HepG2 (cell line): Measurements from ENCODE around the gene SLC19A1. TPM values are rescaled to one million over a fixed set of nuclear protein-coding genes. Genes with fewer than 3 reads are reported as not detected.

Experiments
- AFF4 ChIP-seq: sonication (generic); formaldehyde crosslinking; IDR thresholded peaks from 2 replicates; pipeline ENCODE4 v1.4.0; 2020; ENCODE audit warnings: missing genetic modification reagents
- BORCS8-MEF2B ChIP-seq: sonication (generic); formaldehyde crosslinking; IDR thresholded peaks from 2 replicates; pipeline ENCODE4 v1.8.0; 2022; ENCODE audit warnings: mild to moderate bottlenecking, missing genetic modification reagents
- CBFB ChIP-seq: sonication (generic); formaldehyde crosslinking; IDR thresholded peaks from 2 replicates; pipeline ENCODE4 v1.4.0; 2020; ENCODE audit warnings: missing genetic modification reagents
- CENPT ChIP-seq: sonication (generic); formaldehyde crosslinking; IDR thresholded peaks from 2 replicates; pipeline ENCODE4 v1.8.0; 2022; ENCODE audit warnings: low read depth, mild to moderate bottlenecking, moderate library complexity, missing genetic modification reagents
- E2F2 ChIP-seq: sonication (generic); formaldehyde crosslinking; IDR thresholded peaks from 2 replicates; pipeline ENCODE4 v1.4.0; 2020; ENCODE audit warnings: missing genetic modification reagents, borderline replicate concordance
- HINFP ChIP-seq: sonication (generic); formaldehyde crosslinking; IDR thresholded peaks from 2 replicates; pipeline ENCODE4 v1.4.0; 2020; ENCODE audit warnings: low read depth, mild to moderate bottlenecking, missing genetic modification reagents
- HMG20B ChIP-seq: conservative IDR thresholded peaks from 2 replicates; pipeline ENCODE4 v1.6.1; 2016; ENCODE audit warnings: missing genetic modification reagents, missing compliant biosample characterization
- IKZF1 ChIP-seq: fragments of 450-650 bp; IDR thresholded peaks from 2 replicates; pipeline ENCODE4 v1.7.1; 2016
- NFE2 ChIP-seq: sonication (generic); formaldehyde crosslinking; IDR thresholded peaks from 2 replicates; pipeline ENCODE4 v1.4.0; 2020; ENCODE audit warnings: missing genetic modification reagents
- NFIC ChIP-seq: IDR thresholded peaks from 2 replicates; pipeline ENCODE4 v1.6.1; 2012; ENCODE audit warnings: mild to moderate bottlenecking, low read length, inconsistent platforms
- PRDM10 ChIP-seq: sonication (generic); formaldehyde crosslinking; IDR thresholded peaks from 2 replicates; pipeline ENCODE4 v1.4.0; 2020; ENCODE audit warnings: low read depth, missing genetic modification reagents
- PRPF4 ChIP-seq: fragments of 200-400 bp; formaldehyde crosslinking; IDR thresholded peaks from 2 replicates; pipeline ENCODE4 v1.6.1; 2016; ENCODE audit warnings: low read length, low read depth; ENCODE audit not compliant: poor library complexity, severe bottlenecking
- THRA ChIP-seq: sonication (generic); formaldehyde crosslinking; IDR thresholded peaks from 2 replicates; pipeline ENCODE4 v1.4.0; 2020; ENCODE audit warnings: missing genetic modification reagents, borderline replicate concordance
- XRCC5 ChIP-seq: fragments of 200-400 bp; formaldehyde crosslinking; optimal IDR thresholded peaks from 2 replicates; pipeline ENCODE3; 2017; ENCODE audit warnings: mild to moderate bottlenecking, low read length
- YY1 ChIP-seq: IDR thresholded peaks from 2 replicates; pipeline ENCODE4 v1.6.1; 2011; ENCODE audit warnings: low read length, low read depth, moderate library complexity, mild to moderate bottlenecking; ENCODE audit not compliant: insufficient read depth, insufficient replicate concordance
- ZFP1 ChIP-seq: IDR thresholded peaks from 2 replicates; pipeline ENCODE4 v1.6.1; 2016
- ZNF121 ChIP-seq: sonication (generic); formaldehyde crosslinking; IDR thresholded peaks from 2 replicates; pipeline ENCODE4 v1.5.0; 2020; ENCODE audit warnings: mild to moderate bottlenecking, missing genetic modification reagents
- ZNF850 ChIP-seq: sonication (generic); formaldehyde crosslinking; conservative IDR thresholded peaks from 2 replicates; pipeline ENCODE4 v1.9.0; 2021; ENCODE audit warnings: mild to moderate bottlenecking, missing genetic modification reagents
- polyA plus RNA-seq, 8 experiments: library from polyadenylated mRNA; depleted of rRNA in 3 of 8; stranded (reverse) in 7 of 8; unstranded in 1 of 8; fragments of >200 nt; fragmentation: Illumina TruSeq in 4 of 8; extraction: Trizol in 4 of 8; gene quantifications; 2 replicates each; pipeline versions ENCODE4 v1.2.1 to v1.2.3, GENCODE V29; 2011 to 2016; ENCODE audit warnings: low read depth in 4 of 8, missing spikeins in 1 of 8, mixed read lengths in 1 of 8; ENCODE audit not compliant: insufficient read depth in 1 of 8
- total RNA-seq, 5 experiments: library from RNA; depleted of rRNA; stranded (reverse); fragments of >200 nt; fragmentation: Illumina TruSeq; extraction: Trizol; gene quantifications; 2 replicates each; pipeline ENCODE4 v1.2.3, GENCODE V29; 2016; ENCODE audit warnings: low read depth in 1 of 5

Gene SLC19A1
- total and polyA plus RNA-seq, 2 of the 13 experiments (the other 11 are each of a cell fraction or from before 2014, with no cell fraction given): 21.8 to 23.0 TPM

DNA sequence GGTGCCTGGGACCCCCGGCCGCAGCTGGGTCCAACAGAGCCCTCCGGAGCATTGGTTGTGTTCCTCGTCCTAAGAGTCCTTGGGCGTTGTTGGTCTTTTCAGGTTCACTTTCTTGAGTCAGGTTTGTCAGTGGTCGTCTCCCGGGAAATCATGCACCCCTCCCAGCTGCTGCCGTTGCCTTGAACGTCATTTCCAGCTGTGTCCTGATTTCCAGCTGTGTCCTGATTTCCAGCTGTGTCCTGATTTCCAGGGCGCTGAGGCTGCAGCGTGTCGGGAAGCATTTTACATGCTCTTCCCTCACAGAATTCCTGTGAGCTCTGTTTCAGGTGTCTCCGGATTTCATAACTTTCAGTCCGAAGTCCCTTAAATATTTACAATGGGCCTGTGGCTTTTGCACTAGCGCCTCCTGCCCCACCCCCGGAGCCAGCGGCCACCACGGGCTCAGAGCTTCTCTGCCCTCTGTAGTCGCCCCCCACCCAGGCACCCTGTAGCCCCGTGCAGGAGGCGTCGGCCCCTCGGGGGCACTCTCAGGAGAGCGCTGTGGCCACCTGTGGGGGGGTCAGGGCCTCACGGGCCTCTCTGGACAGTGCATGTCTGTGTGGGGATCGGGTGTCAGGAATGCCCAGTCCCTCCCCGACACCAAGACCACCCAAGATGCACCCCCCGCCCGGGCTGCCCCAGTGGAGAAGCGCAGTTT lies 70.6 kb downstream of the SLC19A1 start (continued):
- TF ChIP-seq AFF4: peak; percentile 88; the same call in 1 of the 2 replicates
- TF ChIP-seq NFE2 (CRISPR knock-in tag): no peak
- no peak for TF ChIP-seq E2F2 (CRISPR knock-in tag)
- TF ChIP-seq ZNF850 (CRISPR knock-in tag): no peak
- TF ChIP-seq XRCC5: peak; percentile 13
- peak; percentile 95 for TF ChIP-seq THRA (CRISPR knock-in tag)
- TF ChIP-seq IKZF1: no peak
- no peak for TF ChIP-seq NFIC
- TF ChIP-seq BORCS8-MEF2B (CRISPR knock-in tag): peak; percentile 30; the same call in 1 of the 2 replicates
- TF ChIP-seq ZNF121 (CRISPR knock-in tag): 0 out of 2 replicates have a peak, but pooled peaks have one; percentile 9
- TF ChIP-seq CBFB (CRISPR knock-in tag): peak; percentile 87
- no peak for TF ChIP-seq CENPT (CRISPR knock-in tag)
- TF ChIP-seq HMG20B (CRISPR knock-in tag): peak; percentile 68; the same call in 1 of the 2 replicates
- TF ChIP-seq ZFP1 (CRISPR knock-in tag): peak; percentile 75; the same call in 1 of the 2 replicates
- peak; percentile 70; the same call in 1 of the 2 replicates for TF ChIP-seq PRDM10 (CRISPR knock-in tag)
- no peak; the same call in 1 of the 2 replicates for TF ChIP-seq HINFP
- TF ChIP-seq PRPF4: no peak
- peak; percentile 28 for TF ChIP-seq YY1
